Esophagus (tissue), 2 donors: ENCODE data around the gene PEX26. TPM values are rescaled to one million over a fixed set of nuclear protein-coding genes. Genes with fewer than 3 reads are reported as not detected.

ENCODE experiments used
- H3K27ac ChIP-seq, 2 donors: one replicate each; pipeline ENCODE4 v1.5.1; 2013; ENCODE audit warnings: low read depth in 2 of 2, mild to moderate bottlenecking in 2 of 2, inconsistent platforms in 1 of 2, low read length in 1 of 2, moderate library complexity in 1 of 2
- H3K27me3 ChIP-seq, 2 donors: one replicate each; pipeline ENCODE4 v1.6.1; 2013; ENCODE audit warnings: low read length in 2 of 2, control low read depth in 1 of 2, mild to moderate bottlenecking in 1 of 2; ENCODE audit not compliant: insufficient read depth in 2 of 2, control insufficient read depth in 1 of 2
- H3K36me3 ChIP-seq, 2 donors: one replicate each; pipeline ENCODE4 v1.6.1; 2013; ENCODE audit warnings: low read length in 1 of 2; ENCODE audit not compliant: control insufficient read depth in 2 of 2, insufficient read depth in 2 of 2
- H3K4me1 ChIP-seq, 2 donors: one replicate each; pipeline ENCODE4 v1.6.1; 2013; ENCODE audit warnings: low read length in 1 of 2; ENCODE audit not compliant: control insufficient read depth in 2 of 2, insufficient read depth in 2 of 2
- H3K4me3 ChIP-seq, 2 donors: one replicate each; pipeline ENCODE4 v1.5.1; 2013; ENCODE audit warnings: low read length in 2 of 2, mild to moderate bottlenecking in 2 of 2, low read depth in 1 of 2, moderate library complexity in 1 of 2
- H3K9me3 ChIP-seq, 2 donors: one replicate each; pipeline ENCODE4 v1.6.1; 2013; ENCODE audit warnings: mild to moderate bottlenecking in 2 of 2, low read depth in 1 of 2, low read length in 1 of 2, moderate library complexity in 1 of 2; ENCODE audit not compliant: control insufficient read depth in 2 of 2, insufficient read depth in 1 of 2
- whole genome bisulfite sequencing, 2 donors: extraction: QIAGEN DNeasy Blood & Tissue Kit; methylation state at CpG; one replicate each; pipeline ENCODE4 v1.1.7; 2013; 5-methylcytosine and 5-hydroxymethylcytosine counted together
- polyA plus RNA-seq, 2 donors: library from polyadenylated mRNA; stranded (reverse); fragments of 200-250 nt; gene quantifications; one replicate each; pipeline ENCODE4 v1.2.3, GENCODE V29; 2013
- donor health status: healthy with polysubstance abuse.
- donor health status: Bipolar disorder and iron deficiency.

PEX26 gene
- polyA plus RNA-seq, 2 donors, result 13.5 to 15.0 TPM

GRCh38 chr22:18111759-18112330, 34.1 kb downstream of the PEX26 start:
- no peaks in the 10 kb centered on the region for H3K27me3 ChIP-seq
- H3K4me3 ChIP-seq, result no peak overlapping the region
- H3K4me1 ChIP-seq, result peaks cover 0 to 3% of the 10 kb centered on the region in 2 donors
- H3K27ac ChIP-seq, result no peak overlapping the region
- no peaks in the 10 kb centered on the region for H3K9me3 ChIP-seq
- no peaks in the 10 kb centered on the region for H3K36me3 ChIP-seq
- 56 to 65% methylated on average over 12 of the region's 12 CpGs for WGBS, 2 donors

- H3K4me1 ChIP-seq, result peaks cover 0 to 3% of the 10 kb centered on the region in 2 donors
- 63 to 68% methylated on average over 6 of the region's 6 CpGs for WGBS, 2 donors
- H3K9me3 ChIP-seq, result no peaks in the 10 kb centered on the region
- H3K27ac ChIP-seq, result no peak overlapping the region
- no peaks in the 10 kb centered on the region for H3K27me3 ChIP-seq
- H3K4me3 ChIP-seq, result no peak overlapping the region
- no peaks in the 10 kb centered on the region for H3K36me3 ChIP-seq
Measured at GRCh38 chr22:18112440-18112839, 34.6 kb downstream of the PEX26 start.

- H3K27me3 ChIP-seq, result no peaks in the 10 kb centered on the region
- no peaks in the 10 kb centered on the region for H3K36me3 ChIP-seq
- peaks cover 0 to 3% of the 10 kb centered on the region in 2 donors for H3K4me1 ChIP-seq
- H3K27ac ChIP-seq, result no peak overlapping the region
- WGBS, 2 donors, result 77 to 82% methylated on average over 11 of the region's 11 CpGs
- H3K9me3 ChIP-seq, result no peaks in the 10 kb centered on the region
- no peak overlapping the region for H3K4me3 ChIP-seq
Measured at GRCh38 chr22:18113680-18114394, 36.0 kb downstream of the PEX26 start.

GRCh38 chr22:18114495-18114894, 36.7 kb downstream of the PEX26 start:
- Histone ChIP-seq H3K9me3 (no peaks in the 10 kb centered on the region), H3K27me3 (no peaks in the 10 kb centered on the region), H3K4me1 (peaks cover 0 to 3% of the 10 kb centered on the region in 2 donors), H3K36me3 (no peaks in the 10 kb centered on the region), H3K4me3 (no peak overlapping the region), H3K27ac (no peak overlapping the region)
- WGBS, 2 donors, result 59 to 60% methylated on average over 4 of the region's 4 CpGs

GRCh38 chr22:18114976-18115652, 37.3 kb downstream of the PEX26 start:
- Histone ChIP-seq H3K4me1 (peaks cover 0 to 2% of the 10 kb centered on the region in 2 donors), H3K36me3 (no peaks in the 10 kb centered on the region), H3K4me3 (no peak overlapping the region), H3K9me3 (no peaks in the 10 kb centered on the region), H3K27me3 (no peaks in the 10 kb centered on the region), H3K27ac (no peak overlapping the region)
- 94 to 95% methylated on average over 15 of the region's 15 CpGs for WGBS, 2 donors

GRCh38 chr22:18115906-18116371, 38.1 kb downstream of the PEX26 start:
- H3K27me3 ChIP-seq, result no peaks in the 10 kb centered on the region
- H3K27ac ChIP-seq, result no peak overlapping the region
- no peaks in the 10 kb centered on the region for H3K36me3 ChIP-seq
- no peaks in the 10 kb centered on the region for H3K9me3 ChIP-seq
- H3K4me3 ChIP-seq, result no peak overlapping the region
- H3K4me1 ChIP-seq, result no peaks in the 10 kb centered on the region
- WGBS, 2 donors, result 85 to 90% methylated on average over 8 of the region's 8 CpGs

GRCh38 chr22:18116634-18117033, 38.8 kb downstream of the PEX26 start:
- no peaks in the 10 kb centered on the region for H3K4me1 ChIP-seq
- no peak overlapping the region for H3K27ac ChIP-seq
- H3K27me3 ChIP-seq, result no peaks in the 10 kb centered on the region
- no peaks in the 10 kb centered on the region for H3K36me3 ChIP-seq
- H3K9me3 ChIP-seq, result no peaks in the 10 kb centered on the region
- H3K4me3 ChIP-seq, result no peak overlapping the region
- WGBS, 2 donors, result 91% methylated on average over 15 of the region's 15 CpGs

- Histone ChIP-seq H3K9me3 (no peaks in the 10 kb centered on the region), H3K27ac (no peak overlapping the region), H3K4me1 (no peaks in the 10 kb centered on the region), H3K36me3 (no peaks in the 10 kb centered on the region), H3K4me3 (no peak overlapping the region), H3K27me3 (no peaks in the 10 kb centered on the region)
- 86 to 87% methylated on average over 9 of the region's 9 CpGs for whole genome bisulfite sequencing, 2 donors
Measured at GRCh38 chr22:18118345-18118915, 40.6 kb downstream of the PEX26 start.

GRCh38 chr22:18119409-18120110, 41.8 kb downstream of the PEX26 start:
- no peak overlapping the region for H3K4me3 ChIP-seq
- no peaks in the 10 kb centered on the region for H3K9me3 ChIP-seq
- no peaks in the 10 kb centered on the region for H3K4me1 ChIP-seq
- H3K27me3 ChIP-seq, result no peaks in the 10 kb centered on the region
- 64 to 69% methylated on average over 18 of the region's 18 CpGs for WGBS, 2 donors
- peaks cover 0 to 3% of the 10 kb centered on the region in 2 donors for H3K36me3 ChIP-seq
- H3K27ac ChIP-seq, result no peak overlapping the region
